HepG2 (cell line): ENCODE measurements around the gene LTBR. TPM values are rescaled to one million over a fixed set of nuclear protein-coding genes. Genes with fewer than 3 reads are reported as not detected.

Experiments used
- CEBPG ChIP-seq: IDR thresholded peaks from 2 replicates; pipeline ENCODE4 v1.6.1; 2016
- FOXA3 ChIP-seq: IDR thresholded peaks from 2 replicates; pipeline ENCODE4 v1.6.1; 2016; ENCODE audit warnings: missing genetic modification reagents, missing compliant biosample characterization
- GABPB1 ChIP-seq: IDR thresholded peaks from 2 replicates; pipeline ENCODE4 v1.6.1; 2016; ENCODE audit warnings: mild to moderate bottlenecking, missing genetic modification reagents, moderate library complexity, missing compliant biosample characterization
- IKZF1 ChIP-seq: fragments of 450-650 bp; IDR thresholded peaks from 2 replicates; pipeline ENCODE4 v1.7.1; 2016
- MED8 ChIP-seq: sonication (generic); formaldehyde crosslinking; IDR thresholded peaks from 2 replicates; pipeline ENCODE4 v1.8.1; 2023; ENCODE audit warnings: mild to moderate bottlenecking, missing genetic modification reagents; ENCODE audit not compliant: insufficient replicate concordance
- NR2F1 ChIP-seq, 2 experiments: fragments of 450-650 bp in 1 of 2; formaldehyde crosslinking in 1 of 2; IDR thresholded peaks; 2 replicates each; pipeline versions ENCODE4 v1.5.0 to v1.6.1; 2016 to 2020; ENCODE audit warnings: mild to moderate bottlenecking in 1 of 2, missing compliant biosample characterization in 1 of 2, missing genetic modification reagents in 1 of 2, moderate library complexity in 1 of 2
- PTBP1 ChIP-seq: fragments of 200-400 bp; formaldehyde crosslinking; IDR thresholded peaks from 2 replicates; pipeline ENCODE4 v1.6.1; 2018; ENCODE audit warnings: low read length, low read depth; ENCODE audit not compliant: poor library complexity, severe bottlenecking
- SMC3 ChIP-seq: IDR thresholded peaks from 2 replicates; pipeline ENCODE4 v1.6.1; 2011; ENCODE audit warnings: low read length, improper control_type of control experiment
- SOX6 ChIP-seq, 2 experiments: fragments of 450-650 bp in 1 of 2; sonication (generic) in 1 of 2; formaldehyde crosslinking in 1 of 2; IDR thresholded peaks; 2 replicates each; pipeline versions ENCODE4 v1.4.0 to v1.6.1; 2017 to 2020; ENCODE audit warnings: antibody characterized with exemption in 1 of 2, mild to moderate bottlenecking in 1 of 2, missing genetic modification reagents in 1 of 2
- SP140L ChIP-seq: sonication (generic); formaldehyde crosslinking; IDR thresholded peaks from 2 replicates; pipeline ENCODE4 v1.4.0; 2020; ENCODE audit warnings: missing genetic modification reagents, borderline replicate concordance
- SRSF4 ChIP-seq: fragments of 200-400 bp; formaldehyde crosslinking; IDR thresholded peaks from one replicate; pipeline ENCODE4 v1.6.1; 2018; ENCODE audit warnings: mild to moderate bottlenecking, low read depth, low read length, moderate library complexity; ENCODE audit not compliant: poor library complexity, severe bottlenecking
- STAG1 ChIP-seq: sonication (generic); formaldehyde crosslinking; IDR thresholded peaks from 2 replicates; pipeline ENCODE4 v1.4.0; 2020; ENCODE audit warnings: missing genetic modification reagents
- TCF7L2 ChIP-seq: IDR thresholded peaks from 2 replicates; pipeline ENCODE4 v1.6.1; 2011; ENCODE audit warnings: mild to moderate bottlenecking, low read depth, low read length, moderate library complexity
- ZEB1 ChIP-seq: IDR thresholded peaks from 2 replicates; pipeline ENCODE4 v1.6.1; 2012; ENCODE audit warnings: mild to moderate bottlenecking, low read depth, inconsistent platforms; ENCODE audit not compliant: insufficient replicate concordance
- ZFP62 ChIP-seq: sonication (generic); formaldehyde crosslinking; IDR thresholded peaks from 2 replicates; pipeline ENCODE4 v1.4.0; 2020; ENCODE audit warnings: missing genetic modification reagents
- ZNF101 ChIP-seq: sonication (generic); formaldehyde crosslinking; IDR thresholded peaks from 2 replicates; pipeline ENCODE4 v1.4.0; 2020; ENCODE audit warnings: mild to moderate bottlenecking, low read depth, missing genetic modification reagents, borderline replicate concordance
- ZNF205 ChIP-seq: IDR thresholded peaks from 2 replicates; pipeline ENCODE4 v1.6.1; 2018; ENCODE audit warnings: missing biosample characterization, missing genetic modification reagents
- polyA plus RNA-seq, 8 experiments: library from polyadenylated mRNA; depleted of rRNA in 3 of 8; stranded (reverse) in 7 of 8; unstranded in 1 of 8; fragments of >200 nt; fragmentation: Illumina TruSeq in 4 of 8; extraction: Trizol in 4 of 8; gene quantifications; 2 replicates each; pipeline versions ENCODE4 v1.2.1 to v1.2.3, GENCODE V29; 2011 to 2016; ENCODE audit warnings: low read depth in 4 of 8, missing spikeins in 1 of 8, mixed read lengths in 1 of 8; ENCODE audit not compliant: insufficient read depth in 1 of 8
- total RNA-seq, 5 experiments: library from RNA; depleted of rRNA; stranded (reverse); fragments of >200 nt; fragmentation: Illumina TruSeq; extraction: Trizol; gene quantifications; 2 replicates each; pipeline ENCODE4 v1.2.3, GENCODE V29; 2016; ENCODE audit warnings: low read depth in 1 of 5
- TF ChIP-seq, protein P1 (sequence below): IDR thresholded peaks from 2 replicates; pipeline ENCODE4 v1.6.1; 2016; ENCODE audit warnings: low read depth, missing genetic modification reagents, missing compliant biosample characterization
- TF ChIP-seq, protein P2 (sequence below): IDR thresholded peaks from 2 replicates; pipeline ENCODE4 v1.6.1; 2016; ENCODE audit warnings: missing compliant biosample characterization, missing genetic modification reagents, borderline replicate concordance
- TF ChIP-seq, protein P3 (sequence below): sonication (generic); formaldehyde crosslinking; IDR thresholded peaks from 2 replicates; pipeline ENCODE4 v1.5.0; 2020; ENCODE audit warnings: missing genetic modification reagents
- TF ChIP-seq, protein P4 (sequence below): sonication (generic); formaldehyde crosslinking; IDR thresholded peaks from 2 replicates; pipeline ENCODE4 v1.8.0; 2022; ENCODE audit warnings: mild to moderate bottlenecking, missing genetic modification reagents, moderate library complexity

The LTBR gene
- total and polyA plus RNA-seq, 2 of the 13 experiments (the other 11 are each of a cell fraction or from before 2014, with no cell fraction given) = 31.4 to 34.8 TPM

DNA sequence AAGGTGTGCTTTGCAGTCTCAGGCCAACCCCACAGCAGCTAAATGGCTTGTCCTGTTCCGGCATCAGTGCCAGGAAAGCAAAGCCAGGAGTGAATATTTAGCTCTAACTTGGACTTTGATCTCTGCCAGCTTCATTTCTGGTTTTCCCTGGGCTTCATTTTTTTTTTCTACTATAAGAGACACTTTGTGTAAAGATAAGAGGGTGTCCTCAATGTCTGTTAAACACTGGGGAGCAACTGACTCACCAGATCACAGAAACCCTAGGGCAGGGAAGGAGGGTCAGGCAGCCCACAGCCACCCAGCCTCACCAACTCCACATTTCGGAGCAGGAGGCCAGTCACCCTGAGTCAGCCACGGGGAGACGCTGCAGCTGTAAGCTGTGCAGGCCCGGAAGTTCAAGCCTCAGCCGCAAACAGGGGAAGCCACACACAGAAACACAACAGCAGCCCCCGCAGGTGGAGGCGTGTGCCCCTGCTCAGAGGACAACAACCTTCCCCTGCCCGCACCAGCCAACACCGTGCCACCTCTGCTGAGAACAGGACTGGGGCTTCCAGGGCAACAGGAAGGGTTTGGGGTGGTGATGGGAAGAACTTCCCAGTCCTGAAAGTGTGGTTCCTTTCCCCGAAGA is 48.4 kb upstream of the LTBR start (continued):
- no peak for TF ChIP-seq SRSF4
- TF ChIP-seq STAG1 = peak; percentile 69
- no peak for TF ChIP-seq MED8 (CRISPR knock-in tag)
- TF ChIP-seq, protein P1, sequence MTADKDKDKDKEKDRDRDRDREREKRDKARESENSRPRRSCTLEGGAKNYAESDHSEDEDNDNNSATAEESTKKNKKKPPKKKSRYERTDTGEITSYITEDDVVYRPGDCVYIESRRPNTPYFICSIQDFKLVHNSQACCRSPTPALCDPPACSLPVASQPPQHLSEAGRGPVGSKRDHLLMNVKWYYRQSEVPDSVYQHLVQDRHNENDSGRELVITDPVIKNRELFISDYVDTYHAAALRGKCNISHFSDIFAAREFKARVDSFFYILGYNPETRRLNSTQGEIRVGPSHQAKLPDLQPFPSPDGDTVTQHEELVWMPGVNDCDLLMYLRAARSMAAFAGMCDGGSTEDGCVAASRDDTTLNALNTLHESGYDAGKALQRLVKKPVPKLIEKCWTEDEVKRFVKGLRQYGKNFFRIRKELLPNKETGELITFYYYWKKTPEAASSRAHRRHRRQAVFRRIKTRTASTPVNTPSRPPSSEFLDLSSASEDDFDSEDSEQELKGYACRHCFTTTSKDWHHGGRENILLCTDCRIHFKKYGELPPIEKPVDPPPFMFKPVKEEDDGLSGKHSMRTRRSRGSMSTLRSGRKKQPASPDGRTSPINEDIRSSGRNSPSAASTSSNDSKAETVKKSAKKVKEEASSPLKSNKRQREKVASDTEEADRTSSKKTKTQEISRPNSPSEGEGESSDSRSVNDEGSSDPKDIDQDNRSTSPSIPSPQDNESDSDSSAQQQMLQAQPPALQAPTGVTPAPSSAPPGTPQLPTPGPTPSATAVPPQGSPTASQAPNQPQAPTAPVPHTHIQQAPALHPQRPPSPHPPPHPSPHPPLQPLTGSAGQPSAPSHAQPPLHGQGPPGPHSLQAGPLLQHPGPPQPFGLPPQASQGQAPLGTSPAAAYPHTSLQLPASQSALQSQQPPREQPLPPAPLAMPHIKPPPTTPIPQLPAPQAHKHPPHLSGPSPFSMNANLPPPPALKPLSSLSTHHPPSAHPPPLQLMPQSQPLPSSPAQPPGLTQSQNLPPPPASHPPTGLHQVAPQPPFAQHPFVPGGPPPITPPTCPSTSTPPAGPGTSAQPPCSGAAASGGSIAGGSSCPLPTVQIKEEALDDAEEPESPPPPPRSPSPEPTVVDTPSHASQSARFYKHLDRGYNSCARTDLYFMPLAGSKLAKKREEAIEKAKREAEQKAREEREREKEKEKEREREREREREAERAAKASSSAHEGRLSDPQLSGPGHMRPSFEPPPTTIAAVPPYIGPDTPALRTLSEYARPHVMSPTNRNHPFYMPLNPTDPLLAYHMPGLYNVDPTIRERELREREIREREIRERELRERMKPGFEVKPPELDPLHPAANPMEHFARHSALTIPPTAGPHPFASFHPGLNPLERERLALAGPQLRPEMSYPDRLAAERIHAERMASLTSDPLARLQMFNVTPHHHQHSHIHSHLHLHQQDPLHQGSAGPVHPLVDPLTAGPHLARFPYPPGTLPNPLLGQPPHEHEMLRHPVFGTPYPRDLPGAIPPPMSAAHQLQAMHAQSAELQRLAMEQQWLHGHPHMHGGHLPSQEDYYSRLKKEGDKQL = no peak
- TF ChIP-seq TCF7L2 = no peak
- TF ChIP-seq GABPB1 = peak; percentile 84
- TF ChIP-seq SOX6 (IDR thresholded peaks at IDR 0.05) = no peak
- TF ChIP-seq SOX6 (CRISPR knock-in tag; IDR thresholded peaks at IDR 0.05) = peak; percentile 16; the same call in 1 of the 2 replicates
- no peak for TF ChIP-seq SP140L
- TF ChIP-seq ZEB1 = no peak
- no peak for TF ChIP-seq CEBPG (CRISPR knock-in tag)
- peak; percentile 54 for TF ChIP-seq PTBP1
- no peak for TF ChIP-seq ZNF101 (CRISPR knock-in tag)
- TF ChIP-seq, protein P2, sequence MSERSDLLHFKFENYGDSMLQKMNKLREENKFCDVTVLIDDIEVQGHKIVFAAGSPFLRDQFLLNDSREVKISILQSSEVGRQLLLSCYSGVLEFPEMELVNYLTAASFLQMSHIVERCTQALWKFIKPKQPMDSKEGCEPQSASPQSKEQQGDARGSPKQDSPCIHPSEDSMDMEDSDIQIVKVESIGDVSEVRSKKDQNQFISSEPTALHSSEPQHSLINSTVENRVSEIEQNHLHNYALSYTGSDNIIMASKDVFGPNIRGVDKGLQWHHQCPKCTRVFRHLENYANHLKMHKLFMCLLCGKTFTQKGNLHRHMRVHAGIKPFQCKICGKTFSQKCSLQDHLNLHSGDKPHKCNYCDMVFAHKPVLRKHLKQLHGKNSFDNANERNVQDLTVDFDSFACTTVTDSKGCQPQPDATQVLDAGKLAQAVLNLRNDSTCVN = no peak
- TF ChIP-seq, protein P3, sequence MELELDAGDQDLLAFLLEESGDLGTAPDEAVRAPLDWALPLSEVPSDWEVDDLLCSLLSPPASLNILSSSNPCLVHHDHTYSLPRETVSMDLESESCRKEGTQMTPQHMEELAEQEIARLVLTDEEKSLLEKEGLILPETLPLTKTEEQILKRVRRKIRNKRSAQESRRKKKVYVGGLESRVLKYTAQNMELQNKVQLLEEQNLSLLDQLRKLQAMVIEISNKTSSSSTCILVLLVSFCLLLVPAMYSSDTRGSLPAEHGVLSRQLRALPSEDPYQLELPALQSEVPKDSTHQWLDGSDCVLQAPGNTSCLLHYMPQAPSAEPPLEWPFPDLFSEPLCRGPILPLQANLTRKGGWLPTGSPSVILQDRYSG (CRISPR knock-in tag) = no peak
- TF ChIP-seq NR2F1 (CRISPR knock-in tag; IDR thresholded peaks at IDR 0.05) = no peak
- TF ChIP-seq FOXA3 (CRISPR knock-in tag) = no peak; the same call in 1 of the 2 replicates
- TF ChIP-seq SMC3 = peak; percentile 54
- TF ChIP-seq IKZF1 = no peak
- no peak for TF ChIP-seq ZFP62 (CRISPR knock-in tag)
- no peak for TF ChIP-seq ZNF205 (CRISPR knock-in tag)
- TF ChIP-seq, protein P4, sequence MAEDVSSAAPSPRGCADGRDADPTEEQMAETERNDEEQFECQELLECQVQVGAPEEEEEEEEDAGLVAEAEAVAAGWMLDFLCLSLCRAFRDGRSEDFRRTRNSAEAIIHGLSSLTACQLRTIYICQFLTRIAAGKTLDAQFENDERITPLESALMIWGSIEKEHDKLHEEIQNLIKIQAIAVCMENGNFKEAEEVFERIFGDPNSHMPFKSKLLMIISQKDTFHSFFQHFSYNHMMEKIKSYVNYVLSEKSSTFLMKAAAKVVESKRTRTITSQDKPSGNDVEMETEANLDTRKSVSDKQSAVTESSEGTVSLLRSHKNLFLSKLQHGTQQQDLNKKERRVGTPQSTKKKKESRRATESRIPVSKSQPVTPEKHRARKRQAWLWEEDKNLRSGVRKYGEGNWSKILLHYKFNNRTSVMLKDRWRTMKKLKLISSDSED (CRISPR knock-in tag) = no peak
